Endodermal cell (in vitro differentiated cells): ENCODE measurements around the gene TMPRSS11A. TPM values are rescaled to one million over a fixed set of nuclear protein-coding genes. Genes with fewer than 3 reads are reported as not detected.

Experiments
- DNase-seq: peaks from one replicate; pipeline ENCODE4 v3.0.0-alpha.2; 2017
- H3K27ac ChIP-seq: 2 replicates; pipeline ENCODE4 v1.5.1; 2013; ENCODE audit warnings: mild to moderate bottlenecking, low read depth, low read length, moderate library complexity
- H3K27me3 ChIP-seq: 2 replicates; pipeline ENCODE4 v1.6.1; 2013; ENCODE audit warnings: mild to moderate bottlenecking, low read length, moderate library complexity; ENCODE audit not compliant: insufficient read depth, control insufficient read depth, poor library complexity, severe bottlenecking
- H3K36me3 ChIP-seq: 2 replicates; pipeline ENCODE4 v1.7.0; 2013; ENCODE audit warnings: mild to moderate bottlenecking, low read length, moderate library complexity; ENCODE audit not compliant: control insufficient read depth, insufficient read depth
- H3K4me1 ChIP-seq: one replicate; pipeline ENCODE4 v1.7.0; 2013; ENCODE audit warnings: low read length; ENCODE audit not compliant: control insufficient read depth, insufficient read depth
- H3K4me3 ChIP-seq: 2 replicates; pipeline ENCODE4 v1.5.1; 2013; ENCODE audit warnings: mild to moderate bottlenecking, low read length, moderate library complexity
- H3K9ac ChIP-seq: 2 replicates; pipeline ENCODE4 v1.6.1; 2013; ENCODE audit warnings: mild to moderate bottlenecking, low read length, moderate library complexity; ENCODE audit not compliant: poor library complexity, severe bottlenecking; ENCODE audit errors: extremely low read depth
- H3K9me3 ChIP-seq: 2 replicates; pipeline ENCODE4 v1.6.1; 2013; ENCODE audit warnings: mild to moderate bottlenecking, low read length, moderate library complexity; ENCODE audit not compliant: control insufficient read depth
- H3K27ac Mint-ChIP-seq: 2 replicates; pipeline ENCODE4 v1.8.0; 2020; ENCODE audit warnings: mixed read lengths
- H3K27me3 Mint-ChIP-seq: 2 replicates; pipeline ENCODE4 v1.8.0; 2021; ENCODE audit warnings: mild to moderate bottlenecking, mixed read lengths; ENCODE audit not compliant: insufficient read depth
- H3K36me3 Mint-ChIP-seq: 2 replicates; pipeline ENCODE4 v1.8.0; 2020; ENCODE audit warnings: low read depth, mixed read lengths
- H3K4me1 Mint-ChIP-seq: 2 replicates; pipeline ENCODE4 v1.8.0; 2020; ENCODE audit warnings: mixed read lengths
- H3K4me3 Mint-ChIP-seq: 2 replicates; pipeline ENCODE4 v1.8.0; 2020; ENCODE audit warnings: mild to moderate bottlenecking, moderate library complexity, mixed read lengths
- H3K9me3 Mint-ChIP-seq: 2 replicates; pipeline ENCODE4 v1.8.0; 2020; ENCODE audit warnings: mild to moderate bottlenecking, mixed read lengths
- WGBS, 2 experiments: methylation state at CpG; one replicate each; pipeline versions ENCODE4 v1.1.5 to v1.1.7; 2013; ENCODE audit warnings: missing lambda C conversion rate in 2 of 2, mixed read lengths in 1 of 2; ENCODE audit not compliant: insufficient coverage in 1 of 2, insufficient read length in 1 of 2; 5-methylcytosine and 5-hydroxymethylcytosine counted together
- total RNA-seq, 2 donors: library from RNA; stranded (reverse); fragmentation: NEBNext Ultra II Directional in 1 of 2; extraction: Animal tissue kit (Norgen Biotek cat#: 25700) in 1 of 2; gene quantifications; 2 replicates in 1 of 2; 3 replicates in 1 of 2; pipeline ENCODE4 v1.2.1, GENCODE V29; 2021
- TF ChIP-seq, protein P1 (sequence below): fragments of 200-600 bp; sonication (generic); conservative IDR thresholded peaks from 2 replicates; pipeline ENCODE4 v1.5.0; 2021; ENCODE audit warnings: antibody characterized with exemption, mild to moderate bottlenecking

The TMPRSS11A gene
- total RNA-seq, 2 donors from 2014 or later: not detected

DNA sequence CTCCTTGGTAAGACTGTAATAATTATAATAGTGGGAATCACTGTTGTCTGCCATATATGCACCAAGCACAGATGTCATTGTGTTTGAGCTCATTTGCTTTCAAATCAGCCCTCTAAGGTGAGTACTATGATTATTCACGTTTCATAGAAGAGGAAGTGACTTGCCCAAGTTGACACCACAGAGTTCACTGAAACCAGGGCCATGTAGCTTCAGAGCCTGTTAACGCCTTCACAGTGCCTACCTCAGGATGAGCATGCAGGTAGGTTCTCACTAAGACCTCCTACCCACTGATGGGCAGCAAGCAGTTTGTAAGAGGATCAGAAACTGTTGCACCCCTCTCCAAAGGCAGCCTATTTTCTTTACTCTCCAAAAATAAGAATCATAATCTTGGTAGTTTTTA lies 27.4 kb downstream of the TMPRSS11A start:
- Histone ChIP-seq H3K4me1 (no peaks in the 10 kb centered on the region), H3K9me3 (no peaks in the 10 kb centered on the region), H3K9ac (no peak overlapping the region), H3K27me3 (no peaks in the 10 kb centered on the region), H3K4me3 (no peak overlapping the region), H3K36me3 (no peaks in the 10 kb centered on the region), H3K27ac (no peak overlapping the region)
- peaks cover 6% of the 10 kb centered on the region for H3K4me1 Mint-ChIP-seq
- no peak overlapping the region for H3K27ac Mint-ChIP-seq
- no peaks in the 10 kb centered on the region for H3K27me3 Mint-ChIP-seq
- no peaks in the 10 kb centered on the region for H3K36me3 Mint-ChIP-seq
- WGBS, 2 experiments: 40 to 48% methylated on average over 2 of the region's 2 CpGs
- TF ChIP-seq, protein P1, sequence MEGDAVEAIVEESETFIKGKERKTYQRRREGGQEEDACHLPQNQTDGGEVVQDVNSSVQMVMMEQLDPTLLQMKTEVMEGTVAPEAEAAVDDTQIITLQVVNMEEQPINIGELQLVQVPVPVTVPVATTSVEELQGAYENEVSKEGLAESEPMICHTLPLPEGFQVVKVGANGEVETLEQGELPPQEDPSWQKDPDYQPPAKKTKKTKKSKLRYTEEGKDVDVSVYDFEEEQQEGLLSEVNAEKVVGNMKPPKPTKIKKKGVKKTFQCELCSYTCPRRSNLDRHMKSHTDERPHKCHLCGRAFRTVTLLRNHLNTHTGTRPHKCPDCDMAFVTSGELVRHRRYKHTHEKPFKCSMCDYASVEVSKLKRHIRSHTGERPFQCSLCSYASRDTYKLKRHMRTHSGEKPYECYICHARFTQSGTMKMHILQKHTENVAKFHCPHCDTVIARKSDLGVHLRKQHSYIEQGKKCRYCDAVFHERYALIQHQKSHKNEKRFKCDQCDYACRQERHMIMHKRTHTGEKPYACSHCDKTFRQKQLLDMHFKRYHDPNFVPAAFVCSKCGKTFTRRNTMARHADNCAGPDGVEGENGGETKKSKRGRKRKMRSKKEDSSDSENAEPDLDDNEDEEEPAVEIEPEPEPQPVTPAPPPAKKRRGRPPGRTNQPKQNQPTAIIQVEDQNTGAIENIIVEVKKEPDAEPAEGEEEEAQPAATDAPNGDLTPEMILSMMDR: no peak
- H3K9me3 Mint-ChIP-seq: peaks cover 7% of the 10 kb centered on the region
- no peak for DNase-seq
- H3K4me3 Mint-ChIP-seq: no peak overlapping the region

DNA sequence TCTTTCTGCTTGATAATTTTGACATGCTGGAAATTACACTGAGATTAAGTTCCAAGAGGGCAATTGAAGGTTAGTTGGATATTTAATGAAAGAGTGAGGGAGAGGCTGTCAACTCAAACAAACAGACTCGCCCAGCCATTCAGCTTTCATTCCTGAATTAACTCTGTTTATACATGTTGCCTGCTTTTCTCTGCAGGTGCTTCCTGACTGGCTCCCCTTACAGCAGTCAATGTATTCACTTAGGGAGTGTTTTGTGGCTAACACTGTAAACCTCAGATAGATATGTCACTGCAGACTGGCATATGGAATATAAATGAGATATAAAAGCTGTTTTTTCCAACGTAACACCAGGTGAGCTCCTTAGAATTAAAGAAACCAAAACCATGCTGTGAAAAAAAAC lies 28.7 kb downstream of the TMPRSS11A start:
- Mint-ChIP-seq H3K9me3 (peaks cover 7% of the 10 kb centered on the region), H3K27ac (no peak overlapping the region), H3K4me3 (no peak overlapping the region), H3K4me1 (peaks cover 6% of the 10 kb centered on the region), H3K27me3 (no peaks in the 10 kb centered on the region), H3K36me3 (no peaks in the 10 kb centered on the region)
- no peak overlapping the region for H3K9ac ChIP-seq
- no peak overlapping the region for H3K4me3 ChIP-seq
- TF ChIP-seq, protein P1: no peak
- WGBS, 2 experiments: 67% methylated on average over 2 of the region's 2 CpGs; no CpG with 5 or more reads in 1 of the 2 experiments
- DNase-seq: peak; percentile 43
- H3K36me3 ChIP-seq: no peaks in the 10 kb centered on the region
- no peaks in the 10 kb centered on the region for H3K27me3 ChIP-seq
- H3K9me3 ChIP-seq: no peaks in the 10 kb centered on the region
- H3K27ac ChIP-seq: no peak overlapping the region
- no peaks in the 10 kb centered on the region for H3K4me1 ChIP-seq

DNA sequence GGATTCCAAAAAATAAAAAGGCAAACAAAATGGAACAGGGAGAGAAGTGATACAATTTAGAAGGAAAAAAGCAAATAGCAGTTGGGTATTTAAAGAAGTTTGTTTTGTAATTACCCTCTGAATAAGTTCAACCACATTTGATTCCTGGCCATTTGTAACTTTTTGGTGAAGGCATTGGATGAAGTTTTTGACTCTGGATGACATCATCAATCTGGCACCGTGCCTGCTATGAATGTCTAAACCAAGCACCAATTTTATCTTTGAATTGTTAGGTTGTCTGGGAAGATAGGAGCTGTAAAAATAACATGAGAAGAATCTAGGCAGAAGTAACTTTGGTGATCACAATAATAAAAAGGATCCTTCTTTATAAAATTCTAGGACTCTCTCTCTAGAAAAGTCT lies 29.5 kb downstream of the TMPRSS11A start:
- no peaks in the 10 kb centered on the region for H3K27me3 ChIP-seq
- H3K4me3 ChIP-seq: no peak overlapping the region
- Mint-ChIP-seq H3K4me3 (no peak overlapping the region), H3K9me3 (peaks cover 7% of the 10 kb centered on the region), H3K4me1 (peaks cover 7% of the 10 kb centered on the region), H3K36me3 (no peaks in the 10 kb centered on the region), H3K27me3 (no peaks in the 10 kb centered on the region), H3K27ac (no peak overlapping the region)
- H3K36me3 ChIP-seq: no peaks in the 10 kb centered on the region
- WGBS, 2 experiments: 96% methylated on average over 1 of the region's 1 CpG; no CpG with 5 or more reads in 1 of the 2 experiments
- no peak overlapping the region for H3K27ac ChIP-seq
- TF ChIP-seq, protein P1: no peak
- no peaks in the 10 kb centered on the region for H3K9me3 ChIP-seq
- H3K4me1 ChIP-seq: no peaks in the 10 kb centered on the region
- no peak overlapping the region for H3K9ac ChIP-seq
- DNase-seq: no peak
